HEK293T (cell line): Measurements from ENCODE around the gene JAG2.

Source experiments
- CTCF ChIA-PET: fragments of 350-600 bp; formaldehyde crosslinking; extraction: SDS; loops from one replicate; lab custom pipeline; 2021; ENCODE audit warnings: antibody characterized with exemption, inconsistent platforms; lab: Yijun Ruan, JAX
- POLR2A ChIA-PET: fragments of 350-600 bp; formaldehyde crosslinking; extraction: SDS; loops from one replicate; lab custom pipeline; 2020; ENCODE audit warnings: antibody characterized with exemption, inconsistent platforms; lab: Yijun Ruan, JAX
- DNase-seq: peaks from one replicate; pipeline ENCODE4 v3.0.0; 2012; ENCODE audit warnings: mixed read lengths; ENCODE audit errors: extremely low spot score
- ARNT ChIP-seq: fragments of 450-650 bp; IDR thresholded peaks from 2 replicates; pipeline ENCODE4 v1.6.1; 2017; ENCODE audit warnings: mild to moderate bottlenecking
- BHLHE40 ChIP-seq: fragments of 450-650 bp; IDR thresholded peaks from 2 replicates; pipeline ENCODE4 v1.6.1; 2016; ENCODE audit warnings: mild to moderate bottlenecking, moderate library complexity, borderline replicate concordance
- CTBP1 ChIP-seq: fragments of 450-650 bp; IDR thresholded peaks from 2 replicates; pipeline ENCODE4 v1.6.1; 2016; ENCODE audit warnings: borderline replicate concordance
- ELF4 ChIP-seq: fragments of 450-650 bp; IDR thresholded peaks from 2 replicates; pipeline ENCODE4 v1.6.1; 2017; ENCODE audit warnings: antibody characterized with exemption
- FOXA1 ChIP-seq: fragments of 450-650 bp; IDR thresholded peaks from 2 replicates; pipeline ENCODE4 v1.6.1; 2016; ENCODE audit warnings: mild to moderate bottlenecking
- FOXK2 ChIP-seq: fragments of 450-650 bp; IDR thresholded peaks from 2 replicates; pipeline ENCODE4 v1.6.1; 2016; ENCODE audit warnings: mild to moderate bottlenecking
- FOXM1 ChIP-seq: fragments of 450-650 bp; IDR thresholded peaks from 2 replicates; pipeline ENCODE4 v1.6.1; 2017; ENCODE audit warnings: mild to moderate bottlenecking, borderline replicate concordance
- HDGF ChIP-seq: fragments of 450-650 bp; IDR thresholded peaks from 2 replicates; pipeline ENCODE4 v1.6.1; 2017; ENCODE audit warnings: antibody characterized with exemption, borderline replicate concordance
- L3MBTL2 ChIP-seq: fragments of 450-650 bp; conservative IDR thresholded peaks from 2 replicates; pipeline ENCODE4 v1.6.1; 2016; ENCODE audit warnings: mild to moderate bottlenecking
- LEF1 ChIP-seq: fragments of 450-650 bp; IDR thresholded peaks from 2 replicates; pipeline ENCODE4 v1.6.1; 2017; ENCODE audit warnings: mild to moderate bottlenecking, borderline replicate concordance
- NFRKB ChIP-seq: fragments of 450-650 bp; IDR thresholded peaks from 2 replicates; pipeline ENCODE4 v1.6.1; 2016; ENCODE audit warnings: mild to moderate bottlenecking, moderate library complexity
- SP1 ChIP-seq: fragments of 450-650 bp; IDR thresholded peaks from 2 replicates; pipeline ENCODE4 v1.6.1; 2017
- SUZ12 ChIP-seq: fragments of 450-650 bp; IDR thresholded peaks from 2 replicates; pipeline ENCODE4 v1.6.1; 2016; ENCODE audit warnings: mild to moderate bottlenecking
- TARDBP ChIP-seq: fragments of 450-650 bp; IDR thresholded peaks from 2 replicates; pipeline ENCODE4 v1.6.1; 2016
- ZNF384 ChIP-seq: fragments of 450-650 bp; IDR thresholded peaks from 2 replicates; pipeline ENCODE4 v1.6.1; 2016
- TF ChIP-seq, protein P1 (sequence below): fragments of 450-650 bp; IDR thresholded peaks from 2 replicates; pipeline ENCODE4 v1.6.1; 2016

JAG2 gene

DNA sequence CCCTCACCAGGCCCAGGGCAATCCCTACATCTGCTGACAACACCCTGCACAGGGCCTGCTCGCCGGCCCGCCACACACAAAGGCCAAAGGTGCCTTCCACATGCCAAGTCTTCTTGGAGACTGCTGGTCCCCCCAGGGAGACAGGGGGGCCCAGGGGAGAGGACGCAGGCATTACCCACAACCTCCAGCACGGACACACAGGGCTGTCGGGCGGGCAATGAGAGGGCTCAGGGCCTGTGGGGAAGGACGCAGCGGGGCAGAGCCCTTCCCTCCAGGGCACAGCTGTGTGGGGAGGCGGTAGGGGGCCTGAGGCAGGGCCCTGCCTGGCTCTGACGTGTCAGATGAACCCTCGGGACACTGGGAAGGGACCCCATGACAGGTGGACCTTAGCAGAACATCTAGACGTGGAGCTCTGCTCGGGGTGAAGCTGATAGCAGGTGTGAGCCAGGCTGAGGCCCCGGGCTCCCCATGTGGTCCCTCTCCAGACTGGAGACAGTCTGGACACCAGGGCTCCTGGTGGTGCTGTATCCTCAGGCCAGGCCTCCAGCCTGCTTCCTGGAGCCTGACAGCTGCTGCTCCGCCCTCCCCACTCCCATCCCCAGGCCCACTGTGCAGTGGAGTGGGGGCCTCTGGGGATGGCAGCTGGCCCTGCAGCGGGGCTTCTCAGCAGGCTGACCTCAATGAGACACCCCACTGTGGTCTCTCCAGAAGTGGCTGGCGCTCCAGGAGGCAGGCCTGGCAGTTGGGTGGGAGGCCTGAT, 44.1 kb upstream of the JAG2 start:
- no peak for DNase-seq
- no peak for TF ChIP-seq TARDBP
- no peak for TF ChIP-seq SUZ12
- TF ChIP-seq HDGF, result no peak
- no peak for TF ChIP-seq SP1
- no peak for TF ChIP-seq ELF4
- TF ChIP-seq LEF1, result no peak
- no peak for TF ChIP-seq FOXK2
- TF ChIP-seq ARNT, result no peak
- ChIA-PET CTCF (no interaction called here), POLR2A (interaction anchor here (1.5 kb wide), 1 partner anchor 102 kb away, joined by 3 read pairs; the partner anchor contains the start of gene PACS2)

DNA sequence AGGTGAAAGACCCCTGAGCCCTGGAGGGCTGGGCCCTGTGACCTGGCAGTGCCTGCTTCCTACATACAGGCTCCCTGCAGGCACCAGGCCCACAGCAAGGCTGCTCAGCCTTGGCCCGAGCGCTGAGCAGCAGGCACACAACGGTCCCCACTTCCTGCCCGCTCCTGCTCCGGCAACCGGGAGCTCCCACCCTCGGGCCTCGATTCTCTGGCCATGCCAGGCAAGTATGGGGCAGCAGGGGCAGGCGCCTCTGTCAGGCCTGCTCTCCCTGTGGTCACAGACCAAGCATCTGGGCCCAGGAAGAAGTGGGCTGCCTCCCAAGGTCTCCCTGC, 43.1 kb upstream of the JAG2 start:
- POLR2A ChIA-PET, result interaction anchor here (1.5 kb wide), 1 partner anchor 103 kb away, joined by 3 read pairs; the partner anchor contains the start of gene PACS2
- CTCF ChIA-PET, result no interaction called here
- no peak for TF ChIP-seq TARDBP
- no peak for TF ChIP-seq ELF4
- TF ChIP-seq NFRKB, result no peak
- TF ChIP-seq, protein P1, sequence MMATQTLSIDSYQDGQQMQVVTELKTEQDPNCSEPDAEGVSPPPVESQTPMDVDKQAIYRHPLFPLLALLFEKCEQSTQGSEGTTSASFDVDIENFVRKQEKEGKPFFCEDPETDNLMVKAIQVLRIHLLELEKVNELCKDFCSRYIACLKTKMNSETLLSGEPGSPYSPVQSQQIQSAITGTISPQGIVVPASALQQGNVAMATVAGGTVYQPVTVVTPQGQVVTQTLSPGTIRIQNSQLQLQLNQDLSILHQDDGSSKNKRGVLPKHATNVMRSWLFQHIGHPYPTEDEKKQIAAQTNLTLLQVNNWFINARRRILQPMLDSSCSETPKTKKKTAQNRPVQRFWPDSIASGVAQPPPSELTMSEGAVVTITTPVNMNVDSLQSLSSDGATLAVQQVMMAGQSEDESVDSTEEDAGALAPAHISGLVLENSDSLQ, result no peak
- no peak for TF ChIP-seq FOXA1
- no peak for TF ChIP-seq LEF1
- no peak for DNase-seq

DNA sequence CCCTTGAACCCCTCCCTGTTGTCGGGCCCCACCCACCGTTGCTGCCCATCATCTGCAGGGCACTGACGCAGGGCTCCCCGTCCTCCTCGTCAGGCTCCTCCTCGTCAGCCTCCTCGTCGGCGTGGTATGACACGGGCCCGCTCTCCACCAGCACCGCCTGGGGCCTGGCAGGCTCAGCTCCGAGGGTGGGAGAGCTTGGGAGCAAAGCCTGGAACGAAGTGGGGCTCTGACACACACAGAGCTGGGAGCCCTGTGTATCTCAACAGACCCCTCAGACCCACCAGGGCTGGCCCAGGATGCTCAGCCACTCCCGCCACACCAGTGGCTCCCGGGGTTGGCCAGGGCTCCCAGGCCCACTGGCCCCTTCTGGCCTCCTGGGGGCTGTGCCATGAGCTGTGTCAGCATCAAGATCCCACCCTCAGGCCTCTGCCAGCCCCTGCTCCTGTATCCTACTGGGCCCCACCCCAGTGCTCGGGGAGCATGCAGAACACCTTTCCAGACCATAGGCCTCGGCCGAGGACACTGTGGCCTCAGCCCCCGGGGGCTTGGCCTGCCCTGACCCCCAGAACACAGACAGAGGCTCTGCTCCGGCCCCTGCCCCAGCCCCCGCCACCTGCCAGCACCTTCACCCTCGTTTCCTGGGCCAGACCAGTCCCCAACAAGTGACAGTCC, 42.6 kb upstream of the JAG2 start:
- DNase-seq, result no peak
- TF ChIP-seq CTBP1 (no peak), ELF4 (no peak), ZNF384 (no peak), FOXM1 (no peak), SUZ12 (no peak), SP1 (no peak)
- ChIA-PET POLR2A (interaction anchor here (1.5 kb wide), 1 partner anchor 103 kb away, joined by 3 read pairs; the partner anchor contains the start of gene PACS2), CTCF (no interaction called here)

DNA sequence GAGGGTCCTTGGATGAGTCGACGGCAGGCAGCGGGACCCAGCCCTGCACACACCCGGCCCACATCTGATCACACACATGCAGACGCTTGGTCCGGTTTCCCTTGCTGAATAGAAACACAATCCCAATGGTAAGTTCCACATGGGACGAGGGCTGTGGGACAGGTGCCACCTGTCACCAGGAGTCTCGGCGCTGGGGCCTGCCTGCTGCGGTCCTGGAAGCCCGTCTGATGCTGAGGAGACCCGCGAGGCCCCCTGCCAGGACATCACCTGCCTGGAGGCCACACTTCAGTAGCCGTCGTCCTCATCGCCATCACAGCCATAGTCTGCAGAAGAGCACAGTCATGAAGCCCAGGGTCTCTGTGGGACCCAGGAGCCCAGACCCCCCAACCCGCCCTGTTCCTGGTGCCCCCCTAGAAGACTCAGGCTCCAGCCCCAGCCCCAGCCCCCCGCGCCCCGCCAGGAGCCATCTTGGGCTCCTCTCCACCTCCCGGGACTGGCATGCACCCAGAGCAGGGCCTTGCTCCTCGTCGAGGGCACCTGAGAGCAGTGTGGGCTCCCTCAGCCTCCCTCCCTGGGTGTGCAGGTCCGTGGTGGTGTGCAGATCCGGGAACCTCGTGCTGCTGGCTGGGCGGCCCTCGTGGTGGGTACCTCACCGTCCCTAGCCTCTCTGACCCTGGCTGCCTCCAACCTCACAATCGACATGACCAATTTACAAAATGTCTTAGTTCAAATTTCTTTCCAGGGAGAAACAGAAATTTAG, 41.9 kb upstream of the JAG2 start:
- POLR2A ChIA-PET, result no interaction called here
- DNase-seq, result no peak
- TF ChIP-seq FOXK2 (no peak), FOXA1 (no peak), CTBP1 (no peak), ZNF384 (no peak), HDGF (no peak), SP1 (no peak), NFRKB (no peak), SUZ12 (no peak), L3MBTL2 (no peak), BHLHE40 (no peak)
- TF ChIP-seq, protein P1, result no peak
- CTCF ChIA-PET, result no interaction called here

DNA sequence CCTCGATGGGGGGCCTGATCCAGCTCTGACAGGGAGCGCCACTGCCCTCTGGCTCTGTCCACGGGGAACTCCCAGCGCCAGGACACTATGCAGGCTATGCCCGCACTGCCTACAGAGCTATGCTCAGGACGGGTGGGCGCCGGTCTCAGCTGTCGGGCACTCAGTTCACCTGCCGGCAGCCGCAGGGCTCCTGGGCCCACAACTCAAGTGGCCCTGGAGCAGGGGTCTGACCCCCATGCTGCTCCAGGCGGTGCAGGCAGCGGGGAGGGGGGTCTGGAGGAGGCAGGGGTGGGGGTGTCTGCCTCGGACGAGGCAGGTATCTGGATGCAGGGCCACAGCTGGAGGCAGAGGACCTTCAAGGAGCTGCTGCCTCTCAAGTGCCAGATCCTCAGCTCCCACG, 41.1 kb upstream of the JAG2 start:
- CTCF ChIA-PET, result no interaction called here
- POLR2A ChIA-PET, result no interaction called here
- TF ChIP-seq FOXA1, result no peak
- no peak for TF ChIP-seq LEF1
- no peak for TF ChIP-seq CTBP1
- no peak for TF ChIP-seq L3MBTL2
- no peak for TF ChIP-seq TARDBP
- no peak for TF ChIP-seq SUZ12

DNA sequence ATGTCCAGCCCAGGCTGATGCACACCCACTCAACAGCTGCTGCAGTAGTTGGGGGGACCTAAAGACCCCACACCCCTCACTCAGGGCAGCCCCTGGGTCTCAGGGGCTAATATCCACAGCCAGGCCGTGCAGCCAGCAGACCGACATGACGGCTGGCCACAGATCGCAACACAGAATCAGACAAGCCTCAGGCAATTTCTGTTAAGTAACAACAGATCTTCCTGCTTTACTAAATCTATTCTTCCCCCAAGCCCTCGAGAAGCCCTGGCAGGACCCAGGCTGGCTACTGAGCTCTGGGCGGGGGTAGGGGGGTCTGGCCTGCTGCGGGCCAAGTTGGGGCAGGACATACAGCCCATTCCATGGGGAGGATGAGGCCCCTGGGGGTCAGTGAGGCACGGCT, 40.5 kb upstream of the JAG2 start:
- POLR2A ChIA-PET, result no interaction called here
- CTCF ChIA-PET, result no interaction called here
- no peak for DNase-seq
- no peak for TF ChIP-seq ELF4
- no peak for TF ChIP-seq TARDBP
- TF ChIP-seq FOXM1, result no peak
- TF ChIP-seq CTBP1, result no peak
- TF ChIP-seq L3MBTL2, result no peak
- TF ChIP-seq LEF1, result no peak
- TF ChIP-seq NFRKB, result no peak
- TF ChIP-seq ARNT, result no peak
- TF ChIP-seq SP1, result no peak
- TF ChIP-seq SUZ12, result no peak
- TF ChIP-seq ZNF384, result no peak
- no peak for TF ChIP-seq HDGF
- no peak for TF ChIP-seq FOXK2
- TF ChIP-seq, protein P1, result no peak
- TF ChIP-seq BHLHE40, result no peak

More for the DNA sequence above, 41.1 kb upstream of the JAG2 start:
- DNase-seq, result no peak
